K562 (cell line): ENCODE data around the gene ZNF181. TPM values are rescaled to one million over a fixed set of nuclear protein-coding genes. Genes with fewer than 3 reads are reported as not detected.

ENCODE experiments used
- BACH1 ChIP-seq: fragments of 200-800 bp; sonication (Bioruptor generic); IDR thresholded peaks from 2 replicates; pipeline ENCODE4 v1.6.1; 2016; ENCODE audit warnings: missing genetic modification characterization, missing compliant biosample characterization
- FOXK2 ChIP-seq, 2 experiments: fragments of 450-650 bp; IDR thresholded peaks in 1 of 2; conservative IDR thresholded peaks in 1 of 2; 2 replicates each; pipeline ENCODE4 v1.6.1; 2016; ENCODE audit warnings: low read depth in 2 of 2, mild to moderate bottlenecking in 1 of 2
- MCM2 ChIP-seq: fragments of 450-650 bp; IDR thresholded peaks from 2 replicates; pipeline ENCODE4 v1.6.1; 2017; ENCODE audit warnings: low read depth, mild to moderate bottlenecking
- TEAD2 ChIP-seq: fragments of 450-650 bp; IDR thresholded peaks from 2 replicates; pipeline ENCODE4 v1.6.1; 2016; ENCODE audit warnings: missing genetic modification characterization, control low read depth, missing compliant biosample characterization
- ZBTB40 ChIP-seq, 2 experiments: fragments of 450-650 bp in 1 of 2; sonication (generic) in 1 of 2; formaldehyde crosslinking in 1 of 2; IDR thresholded peaks; 2 replicates each; pipeline versions ENCODE4 v1.7.1 to v1.9.0; 2016 to 2022; ENCODE audit warnings: inconsistent platforms in 1 of 2, mild to moderate bottlenecking in 1 of 2, missing genetic modification reagents in 1 of 2
- ZZZ3 ChIP-seq: fragments of 450-650 bp; IDR thresholded peaks from 2 replicates; pipeline ENCODE4 v1.6.1; 2016; ENCODE audit warnings: antibody characterized with exemption, mild to moderate bottlenecking, moderate library complexity
- polyA plus RNA-seq, 8 experiments: library from polyadenylated mRNA; depleted of rRNA in 4 of 8; stranded (reverse) in 5 of 8; unstranded in 3 of 8; fragments of >200 nt; fragmentation: Nextera tagmentation in 2 of 8; fragmentation: Illumina TruSeq in 1 of 8; extraction: Ambion mirVana in 2 of 8; extraction: Trizol in 1 of 8; gene quantifications; 2 replicates each; pipeline versions ENCODE4 v1.2.1 to v1.2.3, GENCODE V29; 2011 to 2014; ENCODE audit warnings: inconsistent platforms in 1 of 8, missing spikeins in 1 of 8
- total RNA-seq, 7 experiments: library from RNA; depleted of rRNA in 6 of 7; stranded (reverse); fragments of >200 nt in 6 of 7; fragmentation: Illumina TruSeq in 2 of 7; extraction: Trizol in 2 of 7; gene quantifications; 2 replicates each; pipeline versions ENCODE4 v1.2.1 to v1.2.3, GENCODE V29; 2011 to 2021; ENCODE audit warnings: low replicate concordance in 1 of 7

ZNF181 gene
- total and polyA plus RNA-seq, 9 of the 15 experiments (the other 6 are each of a cell fraction or from before 2014, with no cell fraction given): 4.3 to 20.3 (median 12.1) TPM

GRCh38 chr19:34687348-34687747 is 46.7 kb upstream of the ZNF181 start (continued):
- TF ChIP-seq ZBTB40 (IDR thresholded peaks at IDR 0.05) (no peak), ZBTB40 (CRISPR knock-in tag; IDR thresholded peaks at IDR 0.05) (no peak), MCM2 (no peak), BACH1 (no peak), FOXK2 (conservative IDR thresholded peaks at IDR 0.05 in 1 of 2, IDR thresholded peaks at IDR 0.05 in 1 of 2; ENCODE audit: low read depth in 2 of 2) (no peak), TEAD2 (tag) (no peak), ZZZ3 (no peak)
